ENCODE data around the gene RORC. TPM values are rescaled to one million over a fixed set of nuclear protein-coding genes. Genes with fewer than 3 reads are reported as not detected.

RORC gene
- total RNA-seq, 1 donor: not detected

DNA sequence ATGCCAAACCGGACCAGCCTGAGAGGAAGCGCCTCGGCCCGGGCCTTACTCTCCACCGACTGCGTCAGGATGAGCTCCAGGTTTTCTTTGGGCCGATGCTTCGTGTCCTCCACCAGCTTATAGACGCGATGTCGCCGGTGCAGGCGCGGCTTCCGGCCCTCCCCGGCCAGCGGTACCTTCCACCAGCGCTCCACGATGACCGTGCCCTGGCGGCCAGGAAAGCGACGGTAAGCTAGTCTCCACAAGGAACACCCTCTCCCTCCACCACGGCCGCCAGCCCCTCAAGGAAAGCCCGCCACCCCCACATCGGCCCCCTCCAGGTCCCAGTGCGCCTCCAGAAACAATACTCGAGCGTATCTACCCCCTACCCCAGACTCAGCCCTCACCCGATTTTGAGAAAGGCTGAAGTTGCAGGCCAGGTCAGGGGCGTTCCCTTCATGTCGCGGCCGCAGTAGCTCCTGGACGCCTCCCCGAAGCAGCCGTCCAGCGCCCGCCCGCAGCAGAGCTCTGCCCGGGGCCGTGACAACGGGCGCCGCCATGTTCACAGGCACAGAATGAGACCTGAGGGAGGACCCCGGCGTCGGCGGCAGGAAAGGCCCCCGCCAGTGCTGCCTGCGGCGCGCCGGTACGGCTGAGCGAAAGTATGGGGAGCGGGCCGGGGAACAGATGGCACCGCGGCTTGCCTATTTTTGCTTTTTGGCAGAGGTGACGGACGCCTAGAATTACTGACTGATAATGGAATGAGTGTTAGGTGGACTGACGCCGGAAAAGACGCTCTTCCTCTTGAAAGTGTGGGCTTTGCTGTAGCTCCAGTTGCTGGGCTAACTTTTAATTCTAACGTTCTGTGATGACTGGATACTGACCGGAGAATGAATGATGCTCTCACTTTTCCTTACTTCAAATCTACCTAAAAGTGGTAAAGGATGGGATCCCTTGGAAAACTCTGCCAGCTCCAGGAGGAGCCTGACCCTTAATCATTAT lies 68.4 kb downstream of the RORC start, which contains the start of gene MRPL9:
MRPL9 (minus strand) TSS at position 556 of the 981 bp plus-strand sequence; CDS start at position 539, 17 bp downstream.
- H3K4me2 ChIP-seq (ENCODE audit: insufficient read depth, low read length): peak within 1 kb of the TSS; percentile 94
- peaks cover 10% of the 10 kb centered on the region for H3K4me1 ChIP-seq (ENCODE audit: insufficient read depth, low read length)
- no peaks in the 10 kb centered on the region for H3K9me3 ChIP-seq (ENCODE audit: low read depth, low read length)
- H3K36me3 ChIP-seq (ENCODE audit: insufficient read depth, low read length): peaks cover 39% of the 10 kb centered on the region
- H3K4me3 ChIP-seq (ENCODE audit: insufficient read depth, low read length): peak within 1 kb of the TSS; percentile 90
- H3K79me2 ChIP-seq (ENCODE audit: insufficient read depth, low read length): peaks cover 4% of the 10 kb centered on the region
- peak within 1 kb of the TSS; percentile 93 for H2AFZ ChIP-seq (ENCODE audit: low read length)
- TF ChIP-seq, protein P1, sequence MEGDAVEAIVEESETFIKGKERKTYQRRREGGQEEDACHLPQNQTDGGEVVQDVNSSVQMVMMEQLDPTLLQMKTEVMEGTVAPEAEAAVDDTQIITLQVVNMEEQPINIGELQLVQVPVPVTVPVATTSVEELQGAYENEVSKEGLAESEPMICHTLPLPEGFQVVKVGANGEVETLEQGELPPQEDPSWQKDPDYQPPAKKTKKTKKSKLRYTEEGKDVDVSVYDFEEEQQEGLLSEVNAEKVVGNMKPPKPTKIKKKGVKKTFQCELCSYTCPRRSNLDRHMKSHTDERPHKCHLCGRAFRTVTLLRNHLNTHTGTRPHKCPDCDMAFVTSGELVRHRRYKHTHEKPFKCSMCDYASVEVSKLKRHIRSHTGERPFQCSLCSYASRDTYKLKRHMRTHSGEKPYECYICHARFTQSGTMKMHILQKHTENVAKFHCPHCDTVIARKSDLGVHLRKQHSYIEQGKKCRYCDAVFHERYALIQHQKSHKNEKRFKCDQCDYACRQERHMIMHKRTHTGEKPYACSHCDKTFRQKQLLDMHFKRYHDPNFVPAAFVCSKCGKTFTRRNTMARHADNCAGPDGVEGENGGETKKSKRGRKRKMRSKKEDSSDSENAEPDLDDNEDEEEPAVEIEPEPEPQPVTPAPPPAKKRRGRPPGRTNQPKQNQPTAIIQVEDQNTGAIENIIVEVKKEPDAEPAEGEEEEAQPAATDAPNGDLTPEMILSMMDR (IDR thresholded peaks at IDR 0.05; ENCODE audit: extremely low read depth, low read depth, low read length): no peak
- H3K27ac ChIP-seq (ENCODE audit: low read depth, low read length): peak within 1 kb of the TSS; percentile 77
- DNase-seq (ENCODE audit: insufficient read length, low spot score, missing footprints): peak; percentile 98
- no peaks in the 10 kb centered on the region for H4K20me1 ChIP-seq (ENCODE audit: insufficient read depth, low read length)
- H3K27me3 ChIP-seq (ENCODE audit: insufficient read depth, low read length): no peaks in the 10 kb centered on the region

DNA sequence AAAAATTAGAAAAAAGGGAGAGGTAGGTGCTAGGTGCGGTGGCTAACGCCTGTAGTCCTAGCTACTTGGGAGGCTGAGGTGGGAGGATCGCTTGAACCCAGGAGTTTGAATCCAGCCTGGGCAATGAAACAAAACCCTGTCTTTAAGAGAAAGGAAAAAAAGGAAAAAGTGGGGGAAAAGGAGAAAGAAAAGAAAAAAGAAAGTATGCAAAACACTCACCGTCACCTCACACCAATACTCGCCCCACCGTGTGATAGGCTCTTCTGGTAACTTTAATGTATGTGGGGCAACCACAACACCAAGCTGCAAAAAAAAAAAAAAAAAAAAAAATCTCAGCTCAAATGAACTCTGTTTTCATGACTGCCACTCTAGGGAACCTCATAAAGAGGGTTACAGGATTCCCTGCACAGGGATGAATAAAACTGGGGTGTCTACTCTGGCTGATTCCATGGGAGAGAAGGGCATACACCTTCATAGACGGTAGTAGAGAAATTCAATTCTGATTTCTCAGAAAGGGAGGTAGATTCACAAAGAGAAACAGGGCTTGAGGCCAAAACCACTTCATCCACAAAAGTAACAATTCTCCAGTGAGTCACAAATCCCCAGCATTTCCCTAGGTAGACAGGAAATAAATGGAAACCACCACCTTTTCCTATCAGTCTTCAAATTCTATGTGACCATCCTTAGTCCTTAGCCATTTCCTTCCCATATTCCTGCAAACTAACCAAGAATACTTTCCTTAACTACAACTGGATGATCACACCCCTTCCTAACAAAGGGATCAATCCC lies 70.8 kb downstream of the RORC start:
- DNase-seq (ENCODE audit: insufficient read length, low spot score, missing footprints): peak; percentile 38
- peaks cover 15% of the 10 kb centered on the region for H3K4me1 ChIP-seq (ENCODE audit: insufficient read depth, low read length)
- H3K4me2 ChIP-seq (ENCODE audit: insufficient read depth, low read length): no peak overlapping the region
- H3K36me3 ChIP-seq (ENCODE audit: insufficient read depth, low read length): peaks cover 45% of the 10 kb centered on the region
- no peaks in the 10 kb centered on the region for H3K27me3 ChIP-seq (ENCODE audit: insufficient read depth, low read length)
- no peak overlapping the region for H2AFZ ChIP-seq (ENCODE audit: low read length)
- no peaks in the 10 kb centered on the region for H3K9me3 ChIP-seq (ENCODE audit: low read depth, low read length)
- H3K79me2 ChIP-seq (ENCODE audit: insufficient read depth, low read length): peaks cover 4% of the 10 kb centered on the region
- no peaks in the 10 kb centered on the region for H4K20me1 ChIP-seq (ENCODE audit: insufficient read depth, low read length)
- no peak overlapping the region for H3K27ac ChIP-seq (ENCODE audit: low read depth, low read length)
- TF ChIP-seq, protein P1 (IDR thresholded peaks at IDR 0.05; ENCODE audit: extremely low read depth, low read depth, low read length): no peak
- no peak overlapping the region for H3K4me3 ChIP-seq (ENCODE audit: insufficient read depth, low read length)

DNA sequence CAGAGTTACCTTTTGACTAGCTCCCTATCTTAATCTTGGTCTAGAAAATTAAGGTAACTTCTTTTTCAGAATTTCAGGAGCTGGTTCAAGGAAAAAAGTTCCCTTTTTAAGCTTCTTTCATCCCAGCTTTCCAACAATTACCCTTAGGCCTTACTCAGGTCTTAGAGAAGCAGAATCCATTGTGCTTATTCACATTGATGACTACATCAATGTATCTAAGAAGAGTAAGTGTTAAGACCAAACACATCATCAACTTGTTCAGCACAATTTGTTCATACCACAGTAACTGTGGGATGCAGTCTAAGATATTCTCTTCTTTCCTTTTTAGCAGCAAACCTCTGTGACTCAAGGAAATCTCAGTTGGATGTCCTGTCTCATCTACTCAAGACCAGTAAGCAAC lies 72.4 kb downstream of the RORC start:
- Histone ChIP-seq H4K20me1 (ENCODE audit: insufficient read depth, low read length) (no peaks in the 10 kb centered on the region), H3K4me2 (ENCODE audit: insufficient read depth, low read length) (no peak overlapping the region), H2AFZ (ENCODE audit: low read length) (no peak overlapping the region), H3K4me3 (ENCODE audit: insufficient read depth, low read length) (no peak overlapping the region), H3K79me2 (ENCODE audit: insufficient read depth, low read length) (peaks cover 3% of the 10 kb centered on the region), H3K27me3 (ENCODE audit: insufficient read depth, low read length) (no peaks in the 10 kb centered on the region), H3K4me1 (ENCODE audit: insufficient read depth, low read length) (peaks cover 13% of the 10 kb centered on the region), H3K36me3 (ENCODE audit: insufficient read depth, low read length) (peaks cover 45% of the 10 kb centered on the region), H3K27ac (ENCODE audit: low read depth, low read length) (no peak overlapping the region), H3K9me3 (ENCODE audit: low read depth, low read length) (no peaks in the 10 kb centered on the region)
- TF ChIP-seq, protein P1 (IDR thresholded peaks at IDR 0.05; ENCODE audit: extremely low read depth, low read depth, low read length): no peak
- DNase-seq (ENCODE audit: insufficient read length, low spot score, missing footprints): no peak

All from osteoblast (primary cell).